SIG-M5 treated with dmso at 0.1 percent for 504 hours (cell line): Measurements from ENCODE around the gene AZU1.

Experiments
- DNase-seq: peaks from one replicate; lab custom pipeline; 2025; ENCODE audit not compliant: unreplicated experiment; lab: John Stamatoyannopoulos, UW

AZU1 gene

DNA sequence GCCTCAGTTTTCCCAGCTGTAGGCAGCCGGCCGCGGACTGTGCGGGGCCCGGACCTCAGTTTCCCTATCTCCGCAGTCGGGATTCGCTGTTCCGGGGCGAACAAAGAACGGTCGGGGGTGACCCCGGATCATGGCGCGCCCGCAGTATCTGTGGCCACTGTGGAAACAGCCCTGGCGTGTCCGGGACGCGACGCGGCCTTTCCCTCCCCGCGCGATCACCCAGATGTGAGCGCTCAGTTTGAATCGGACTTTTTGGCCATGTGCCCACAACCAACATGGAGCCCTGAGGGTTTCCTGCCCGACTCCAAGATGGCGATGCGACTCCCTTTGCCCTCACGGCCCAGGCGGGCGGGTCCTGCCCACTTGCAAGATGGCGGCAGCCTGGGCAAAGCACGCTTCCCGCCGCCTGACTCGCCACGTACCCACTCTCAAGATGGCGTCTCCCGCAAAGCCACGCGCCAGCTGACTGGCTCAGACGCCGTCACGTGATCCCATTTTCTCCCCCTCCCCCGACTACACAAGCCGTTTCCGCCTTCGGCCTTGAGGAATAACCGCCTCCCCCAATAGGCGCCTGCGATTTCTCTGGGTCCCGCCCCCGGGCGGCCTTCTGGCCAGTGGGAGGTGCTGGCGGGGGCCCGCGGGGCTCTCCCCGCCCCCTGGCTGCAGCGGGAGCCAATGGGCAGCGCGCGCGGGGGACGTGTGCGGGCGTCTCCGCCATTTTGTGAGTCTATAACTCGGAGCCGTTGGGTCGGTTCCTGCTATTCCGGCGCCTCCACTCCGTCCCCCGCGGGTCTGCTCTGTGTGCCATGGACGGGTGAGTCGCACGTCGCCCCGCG is 30.7 kb upstream of the AZU1 start, which contains the start of gene PTBP1:
TSS of gene PTBP1 (plus strand) at position 761 of the 836 bp plus-strand sequence. CDS start at position 807, 46 bp downstream.
- DNase-seq = peak; percentile 99

DNA sequence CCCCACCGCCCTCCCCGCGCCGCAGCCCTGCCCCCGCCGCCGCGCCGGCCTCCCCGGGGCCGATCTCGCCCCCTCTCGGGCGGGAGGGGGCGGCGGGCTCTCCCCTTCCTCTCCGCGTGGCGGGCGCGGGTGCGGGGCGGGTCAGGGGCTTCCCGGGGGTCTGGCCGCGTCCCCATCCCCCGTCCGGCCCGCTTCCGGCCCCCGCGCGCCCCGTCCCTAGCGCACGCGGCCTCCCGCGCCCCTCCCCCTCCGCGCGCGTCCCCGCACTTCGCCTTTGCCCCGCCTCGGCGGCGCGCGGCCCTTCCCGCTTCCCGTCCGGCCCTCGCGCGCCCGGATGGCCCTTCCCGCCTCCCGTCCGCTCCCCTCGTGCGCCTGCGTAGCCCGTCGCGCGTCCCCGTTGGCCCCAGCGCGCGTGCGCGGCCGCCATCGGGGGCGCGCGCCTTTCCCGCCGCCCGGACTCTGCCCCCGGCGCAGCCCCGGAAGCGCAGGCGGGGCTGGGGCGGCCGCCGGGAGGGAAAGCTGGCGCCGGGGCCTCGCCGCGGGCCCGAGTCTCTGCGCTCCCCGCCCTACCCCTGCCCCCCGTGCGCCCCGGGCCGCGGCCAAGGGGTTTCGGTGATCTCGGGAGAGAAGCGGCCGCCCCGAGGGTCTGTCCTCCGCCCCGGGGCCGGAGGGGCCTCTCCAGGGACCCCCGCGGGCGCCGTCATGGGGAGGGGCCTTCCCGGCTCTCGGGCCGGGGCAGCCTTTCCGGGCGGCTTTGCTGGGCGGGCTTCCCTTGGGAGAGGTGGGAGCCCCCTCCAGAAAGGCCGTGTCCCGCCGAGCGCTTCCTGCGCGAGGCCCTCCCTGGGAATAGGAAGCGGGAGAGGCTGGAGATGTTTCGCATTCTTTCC is 29.9 kb upstream of the AZU1 start:
- peak; percentile 73 for DNase-seq

DNA sequence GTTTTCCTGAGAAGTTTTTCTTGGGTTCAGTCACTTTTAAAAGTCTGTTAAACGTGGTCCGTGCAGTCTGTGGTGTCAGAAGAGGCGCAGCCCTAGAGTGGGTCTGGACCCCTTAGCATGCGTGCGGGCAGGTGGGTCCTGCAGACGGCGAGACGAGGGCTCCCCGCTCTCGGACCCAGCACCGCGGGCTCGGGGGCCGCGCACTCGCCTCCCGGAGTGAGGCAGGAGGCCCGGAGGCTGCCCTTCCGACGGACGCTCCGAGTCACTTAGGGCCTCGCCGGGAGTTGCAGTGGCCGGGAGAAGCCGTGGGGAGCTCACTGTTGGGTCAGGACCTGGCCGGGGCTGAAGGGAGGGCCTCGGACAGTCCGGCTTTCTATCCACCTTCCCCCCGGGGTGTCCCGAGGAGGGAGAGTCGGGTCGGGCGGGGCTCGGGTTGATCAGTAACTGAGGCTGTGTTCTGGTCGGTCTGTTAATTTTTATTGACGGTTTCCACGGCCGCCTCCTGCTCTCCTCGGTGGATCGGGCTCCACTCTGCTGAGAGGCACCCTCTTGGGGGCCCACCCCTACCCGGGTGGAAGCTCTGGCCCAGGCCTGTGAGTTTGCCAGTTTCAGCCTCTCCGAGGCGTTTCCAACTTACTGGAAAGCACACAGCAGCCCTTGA is 29.1 kb upstream of the AZU1 start:
- no peak for DNase-seq

DNA sequence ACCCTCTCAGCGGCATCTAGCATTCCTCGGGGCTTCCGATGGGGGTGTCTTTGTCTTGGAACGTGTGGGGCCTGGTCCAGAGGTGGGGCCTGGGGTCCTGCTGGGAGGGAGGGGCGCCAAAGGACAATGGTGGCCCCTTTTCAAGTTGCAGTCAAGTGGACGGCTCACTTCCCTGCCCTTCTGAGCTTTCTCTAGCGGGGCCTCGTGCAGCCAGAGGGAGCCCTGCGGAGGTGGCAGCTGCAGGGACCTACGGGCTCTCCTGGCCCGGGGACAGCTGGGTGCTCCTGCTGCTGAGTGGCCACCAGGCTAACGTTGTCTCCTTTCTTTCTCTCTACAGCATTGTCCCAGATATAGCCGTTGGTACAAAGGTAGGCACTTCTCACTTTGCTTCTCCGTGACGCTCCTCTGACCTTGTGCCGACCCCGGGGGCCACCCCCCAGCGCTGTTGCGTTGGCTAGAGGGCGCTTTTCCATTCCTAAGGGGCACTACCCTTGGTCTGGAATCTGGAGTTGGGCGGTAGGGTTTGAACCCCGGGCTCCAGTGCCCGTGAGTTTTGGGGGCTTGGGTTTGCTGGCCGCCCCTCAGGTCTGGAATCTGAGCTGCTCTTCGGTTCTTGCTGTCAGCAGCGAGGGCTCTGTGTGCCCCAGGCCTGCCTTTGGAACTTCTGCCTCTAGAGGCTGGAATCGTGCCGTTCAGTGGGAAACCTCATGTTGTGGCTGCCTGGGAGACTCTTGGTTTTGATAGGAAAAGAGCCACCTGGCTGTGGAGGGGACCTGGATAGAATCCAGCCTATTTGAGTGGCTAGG is 28.4 kb upstream of the AZU1 start:
- DNase-seq = peak; percentile 41

DNA sequence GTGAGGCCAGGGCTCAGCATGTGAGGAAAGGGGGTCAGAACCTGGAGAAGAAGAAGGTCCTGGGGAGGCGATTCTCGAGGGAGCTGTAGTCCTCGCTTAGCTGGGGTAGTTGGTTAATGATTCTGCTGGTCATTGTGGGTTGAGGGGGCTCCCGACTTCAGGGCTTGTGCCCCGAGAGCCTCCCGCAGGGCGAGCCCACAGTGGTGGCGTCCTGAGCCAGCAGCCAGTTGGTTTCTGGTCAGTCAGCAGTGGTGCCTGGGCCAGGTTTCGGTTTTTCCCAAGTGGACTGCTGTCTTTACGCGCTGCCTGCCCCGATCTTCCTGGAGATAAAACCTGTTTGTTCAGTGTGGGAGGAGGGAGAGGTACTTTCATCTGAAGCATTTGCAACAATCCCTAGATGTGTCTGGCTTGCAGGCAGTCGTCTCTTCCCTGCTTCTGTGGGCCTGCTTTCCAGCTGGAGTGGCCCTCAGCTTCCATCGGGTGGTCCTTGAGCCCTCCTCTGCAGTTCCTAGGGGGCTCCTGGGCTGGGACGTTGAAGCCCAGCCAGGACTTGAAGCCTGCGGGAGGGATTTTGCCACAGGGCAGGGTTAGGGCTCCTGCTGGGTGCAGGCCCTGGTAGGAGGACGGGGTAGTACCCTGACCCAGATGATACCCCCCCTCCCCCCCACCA is 27.1 kb upstream of the AZU1 start:
- DNase-seq = no peak

DNA sequence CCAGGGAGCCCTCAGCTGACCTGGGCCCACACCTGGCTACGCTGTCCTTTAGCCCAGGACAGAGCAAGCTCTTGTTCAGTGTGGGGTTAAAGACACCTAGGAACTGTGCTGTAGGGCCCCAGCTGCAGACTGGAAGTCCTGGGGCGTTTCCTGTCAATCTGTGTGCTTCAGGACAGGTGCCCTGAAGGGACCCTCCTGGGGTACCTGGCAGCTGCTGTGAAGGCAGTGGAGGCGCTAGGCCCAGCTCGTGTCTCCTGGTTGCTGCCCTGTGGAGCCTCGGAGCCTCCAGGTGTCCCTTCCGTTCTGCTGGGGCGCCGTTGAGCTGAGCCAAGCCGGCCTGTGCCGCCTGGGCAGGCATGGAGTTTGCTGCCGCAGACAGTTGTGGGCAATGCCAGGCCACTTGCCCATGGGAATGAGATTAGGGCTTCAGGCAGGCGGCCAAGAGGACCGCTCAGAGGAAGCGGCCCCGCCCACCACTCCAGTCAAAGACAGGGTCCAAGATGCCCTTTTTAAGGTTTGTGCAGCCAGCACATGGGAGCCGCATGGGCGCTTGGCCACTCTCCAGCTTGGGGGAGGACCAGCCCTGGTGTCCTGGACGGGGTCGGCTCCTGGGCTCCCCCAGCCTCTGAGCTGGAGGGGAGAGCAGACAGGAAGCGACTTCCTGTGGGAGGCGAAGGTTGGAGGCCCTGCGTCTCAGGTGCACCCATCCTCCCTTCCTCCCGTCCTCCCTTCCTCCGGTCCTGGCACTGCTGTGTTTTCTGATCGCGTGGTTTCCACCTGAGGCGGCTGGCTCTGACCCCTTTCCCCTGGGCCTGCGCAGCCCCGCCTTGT is 26.4 kb upstream of the AZU1 start:
- DNase-seq = no peak

DNA sequence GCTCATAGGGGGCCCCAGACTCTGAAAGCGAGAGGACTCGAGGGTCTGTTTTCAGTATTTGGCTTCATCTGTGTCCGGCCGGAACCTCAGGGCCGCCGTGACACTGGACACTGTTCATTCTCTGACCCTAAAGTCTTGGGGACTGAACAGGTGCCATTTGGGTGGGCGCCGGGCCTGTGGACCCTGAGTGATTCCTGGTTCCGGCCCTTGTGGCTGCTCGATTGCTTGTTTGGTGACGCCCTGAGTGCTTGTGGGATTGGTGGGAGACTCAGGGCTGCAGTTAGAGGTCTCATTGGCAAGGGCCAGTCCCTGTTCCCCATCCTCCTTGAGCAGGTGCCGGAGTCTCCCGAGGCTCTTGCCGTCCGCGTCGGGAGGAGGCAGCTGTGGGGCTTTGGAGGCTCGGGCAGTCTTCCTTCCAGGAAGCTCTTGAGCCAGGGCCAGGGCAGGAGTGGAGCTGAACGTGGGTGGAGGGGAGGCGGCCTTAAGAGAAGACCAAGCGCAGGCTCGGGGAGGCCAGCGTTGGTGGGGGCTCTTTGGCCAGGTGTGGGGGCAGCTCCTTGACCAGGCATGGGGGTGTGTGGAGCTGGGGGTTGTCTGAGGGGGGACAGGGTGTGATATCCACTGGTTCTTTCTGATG is 25.7 kb upstream of the AZU1 start:
- no peak for DNase-seq

DNA sequence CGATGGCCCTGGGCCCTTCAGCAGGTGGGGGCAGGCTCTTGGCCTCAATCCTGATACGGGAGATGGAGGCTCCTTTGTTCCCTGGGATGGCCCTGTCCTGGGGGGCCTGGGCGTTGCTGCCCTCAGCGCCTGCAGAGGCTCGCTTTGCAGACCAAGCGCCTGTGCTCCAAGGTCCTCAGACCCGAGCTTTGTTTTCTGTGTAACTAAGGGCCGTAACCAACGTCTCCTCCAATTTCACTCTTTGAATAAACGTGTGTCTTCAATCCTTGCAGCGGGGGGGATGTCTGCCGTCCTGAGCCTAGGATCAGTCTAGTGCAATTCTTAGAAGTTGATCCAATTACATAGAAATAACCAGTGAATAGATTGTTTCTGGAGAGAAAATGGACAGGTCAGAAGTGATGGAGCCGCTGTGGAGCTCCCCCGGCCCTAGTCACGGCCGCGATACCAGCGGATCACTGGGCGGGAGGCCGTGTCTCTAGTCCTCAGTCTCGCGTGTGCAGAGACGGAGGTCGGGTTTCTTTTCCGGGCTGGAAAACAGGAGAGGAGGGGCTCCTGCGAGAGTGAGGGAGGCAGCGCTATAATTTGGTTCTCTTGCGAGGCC is 25.0 kb upstream of the AZU1 start:
- no peak for DNase-seq

DNA sequence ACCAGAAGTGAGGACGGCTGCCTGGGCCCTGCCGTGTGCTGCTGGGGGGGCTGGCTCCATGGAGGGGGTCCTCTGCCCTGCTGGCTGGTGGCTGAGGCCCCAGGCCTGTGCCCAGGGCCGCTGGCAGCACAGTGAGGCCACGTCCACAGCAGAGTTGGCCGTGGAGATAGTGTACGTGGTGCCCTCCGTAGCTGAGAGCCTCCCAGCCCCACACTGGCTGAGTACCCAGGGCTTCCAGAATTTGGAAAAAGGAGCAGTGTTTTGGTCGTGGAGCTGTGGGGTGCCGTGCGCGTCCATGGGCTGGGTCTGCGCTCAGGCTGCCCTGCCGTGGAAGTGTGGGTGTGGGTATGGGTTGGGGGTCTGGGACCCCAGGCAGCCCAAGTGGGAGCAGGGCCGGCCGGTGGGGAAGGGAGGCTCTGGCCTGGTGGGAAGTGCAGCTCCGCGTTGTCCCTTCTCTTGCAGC is 24.5 kb upstream of the AZU1 start:
- DNase-seq = no peak

DNA sequence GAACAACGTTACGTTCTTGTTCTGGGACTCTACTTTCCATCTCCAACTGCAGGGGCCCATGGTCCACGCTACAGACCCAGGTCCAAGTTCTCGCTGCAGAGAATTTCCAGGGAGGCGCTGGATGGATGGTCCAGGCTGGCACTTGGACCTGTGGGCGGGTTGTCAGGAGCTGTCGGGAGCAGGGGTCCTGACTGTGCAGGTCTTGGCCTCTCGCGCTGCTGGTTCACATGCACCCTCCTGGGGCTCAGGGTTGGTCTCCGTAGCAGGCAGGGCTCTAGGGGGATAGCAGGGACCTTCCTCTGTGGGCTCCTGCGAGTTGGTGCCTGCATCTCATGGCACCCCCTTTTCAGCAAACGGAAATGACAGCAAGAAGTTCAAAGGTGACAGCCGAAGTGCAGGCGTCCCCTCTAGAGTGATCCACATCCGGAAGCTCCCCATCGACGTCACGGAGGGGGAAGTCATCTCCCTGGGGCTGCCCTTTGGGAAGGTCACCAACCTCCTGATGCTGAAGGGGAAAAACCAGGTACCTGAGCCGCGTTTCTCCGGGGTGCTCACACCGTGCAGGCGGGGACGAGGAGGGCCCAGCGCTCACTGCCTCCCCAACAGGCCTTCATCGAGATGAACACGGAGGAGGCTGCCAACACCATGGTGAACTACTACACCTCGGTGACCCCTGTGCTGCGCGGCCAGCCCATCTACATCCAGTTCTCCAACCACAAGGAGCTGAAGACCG is 23.8 kb upstream of the AZU1 start:
- no peak for DNase-seq

DNA sequence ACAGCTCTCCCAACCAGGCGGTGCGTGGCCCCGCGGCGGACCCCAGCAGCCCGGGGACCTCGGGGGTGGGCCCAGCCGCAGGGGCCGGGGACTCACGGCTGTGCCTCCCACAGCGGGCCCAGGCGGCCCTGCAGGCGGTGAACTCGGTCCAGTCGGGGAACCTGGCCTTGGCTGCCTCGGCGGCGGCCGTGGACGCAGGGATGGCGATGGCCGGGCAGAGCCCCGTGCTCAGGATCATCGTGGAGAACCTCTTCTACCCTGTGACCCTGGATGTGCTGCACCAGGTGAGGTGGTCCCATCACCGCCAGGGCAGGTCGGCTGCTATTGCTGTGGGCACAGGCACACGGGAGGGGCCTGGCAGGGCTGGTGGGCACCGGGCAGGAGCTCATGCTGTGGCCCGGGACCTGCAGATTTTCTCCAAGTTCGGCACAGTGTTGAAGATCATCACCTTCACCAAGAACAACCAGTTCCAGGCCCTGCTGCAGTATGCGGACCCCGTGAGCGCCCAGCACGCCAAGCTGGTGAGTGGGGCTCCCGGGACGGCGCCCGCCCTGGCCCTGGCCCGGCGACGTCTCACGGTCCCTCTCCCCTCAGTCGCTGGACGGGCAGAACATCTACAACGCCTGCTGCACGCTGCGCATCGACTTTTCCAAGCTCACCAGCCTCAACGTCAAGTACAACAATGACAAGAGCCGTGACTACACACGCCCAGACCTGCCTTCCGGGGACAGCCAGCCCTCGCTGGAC is 23.0 kb upstream of the AZU1 start:
- DNase-seq = no peak

DNA sequence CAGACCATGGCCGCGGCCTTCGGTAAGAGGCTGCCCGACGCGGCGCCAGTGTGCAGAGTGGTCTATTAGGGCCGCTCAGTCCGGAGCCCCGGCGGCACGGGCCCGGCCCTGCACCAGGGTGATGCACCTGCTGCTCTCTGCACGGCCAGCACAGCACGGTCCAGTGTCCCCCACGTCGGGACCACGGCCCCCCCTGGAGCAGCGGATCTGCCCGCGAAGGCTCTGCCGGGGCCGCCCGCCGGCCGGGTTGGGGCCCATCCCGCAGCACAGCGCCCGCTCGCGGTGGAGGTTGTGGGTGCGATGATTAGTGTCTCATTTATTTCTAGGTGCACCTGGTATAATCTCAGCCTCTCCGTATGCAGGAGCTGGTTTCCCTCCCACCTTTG is 22.5 kb upstream of the AZU1 start:
- DNase-seq = no peak

DNA sequence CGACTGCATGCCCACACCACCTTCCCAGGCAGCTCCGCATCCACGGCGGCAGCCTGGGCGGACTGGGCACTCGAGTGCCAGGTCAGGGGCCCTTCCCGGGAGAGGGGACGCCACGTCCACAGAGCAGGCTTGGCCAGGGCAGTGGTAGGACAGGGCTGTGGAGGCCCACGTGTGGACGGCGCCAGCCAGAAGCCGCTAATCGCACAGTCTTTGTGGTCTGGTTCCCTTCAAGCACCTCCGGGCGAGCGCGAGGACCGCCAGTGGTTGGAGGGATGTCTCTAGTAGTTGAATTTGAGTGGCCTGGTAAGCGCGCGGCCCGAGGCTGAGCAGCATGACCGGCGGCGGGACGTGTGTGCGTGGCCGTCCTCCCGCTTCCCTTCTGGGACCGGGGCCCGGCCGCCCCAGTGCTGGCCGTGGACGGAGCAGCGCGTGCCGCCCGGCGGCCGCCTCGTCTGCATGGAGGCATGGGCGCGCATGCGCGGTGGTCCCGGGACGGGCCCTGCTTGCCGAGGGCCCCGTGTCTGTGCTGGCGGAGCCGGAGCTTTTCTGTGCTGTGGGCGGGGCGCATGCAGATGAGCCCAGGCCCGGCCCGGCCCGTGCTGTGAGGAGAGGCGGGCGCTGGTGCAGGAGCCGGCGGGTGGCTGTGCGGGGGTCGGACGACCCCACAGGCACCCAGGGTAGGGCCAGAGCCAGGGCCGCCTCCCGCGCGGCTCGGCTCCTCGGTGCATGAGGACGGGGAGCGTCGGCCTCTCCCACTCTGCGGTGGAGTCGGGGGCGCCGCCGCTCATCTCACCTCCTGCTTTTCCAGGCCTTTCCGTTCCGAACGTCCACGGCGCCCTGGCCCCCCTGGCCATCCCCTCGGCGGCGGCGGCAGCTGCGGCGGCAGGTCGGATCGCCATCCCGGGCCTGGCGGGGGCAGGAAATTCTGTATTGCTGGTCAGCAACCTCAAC is 21.8 kb upstream of the AZU1 start:
- DNase-seq = no peak

DNA sequence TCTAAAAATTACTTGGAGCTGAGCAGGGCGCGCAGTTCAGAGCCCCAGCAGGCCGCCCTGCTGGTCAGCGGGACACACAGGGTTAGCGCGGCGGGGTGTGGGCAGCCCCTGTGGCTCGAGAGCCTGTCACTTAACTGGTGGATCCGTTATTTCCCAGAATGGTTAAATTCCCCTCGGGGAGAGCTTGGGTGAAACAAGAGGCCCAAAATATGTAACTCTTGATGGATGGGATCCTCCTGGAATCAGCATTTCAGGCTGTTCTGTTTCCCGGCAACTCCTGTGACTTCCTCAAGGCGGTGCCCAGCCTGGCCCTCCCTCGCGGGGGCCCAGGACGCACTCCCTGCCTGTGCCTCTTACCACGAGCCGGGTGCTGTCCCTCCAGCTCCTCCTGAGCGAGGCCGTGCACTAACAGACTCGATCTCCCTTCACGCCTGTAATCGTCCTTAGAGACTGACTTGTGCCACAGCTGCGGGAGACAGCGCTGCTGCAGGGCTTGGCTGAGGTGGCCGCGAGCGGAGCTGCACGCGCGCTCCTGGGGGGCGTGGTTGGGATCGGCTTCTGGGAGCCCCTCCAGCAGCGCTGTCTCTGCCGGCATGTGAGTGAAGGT is 20.7 kb upstream of the AZU1 start:
- DNase-seq = no peak

DNA sequence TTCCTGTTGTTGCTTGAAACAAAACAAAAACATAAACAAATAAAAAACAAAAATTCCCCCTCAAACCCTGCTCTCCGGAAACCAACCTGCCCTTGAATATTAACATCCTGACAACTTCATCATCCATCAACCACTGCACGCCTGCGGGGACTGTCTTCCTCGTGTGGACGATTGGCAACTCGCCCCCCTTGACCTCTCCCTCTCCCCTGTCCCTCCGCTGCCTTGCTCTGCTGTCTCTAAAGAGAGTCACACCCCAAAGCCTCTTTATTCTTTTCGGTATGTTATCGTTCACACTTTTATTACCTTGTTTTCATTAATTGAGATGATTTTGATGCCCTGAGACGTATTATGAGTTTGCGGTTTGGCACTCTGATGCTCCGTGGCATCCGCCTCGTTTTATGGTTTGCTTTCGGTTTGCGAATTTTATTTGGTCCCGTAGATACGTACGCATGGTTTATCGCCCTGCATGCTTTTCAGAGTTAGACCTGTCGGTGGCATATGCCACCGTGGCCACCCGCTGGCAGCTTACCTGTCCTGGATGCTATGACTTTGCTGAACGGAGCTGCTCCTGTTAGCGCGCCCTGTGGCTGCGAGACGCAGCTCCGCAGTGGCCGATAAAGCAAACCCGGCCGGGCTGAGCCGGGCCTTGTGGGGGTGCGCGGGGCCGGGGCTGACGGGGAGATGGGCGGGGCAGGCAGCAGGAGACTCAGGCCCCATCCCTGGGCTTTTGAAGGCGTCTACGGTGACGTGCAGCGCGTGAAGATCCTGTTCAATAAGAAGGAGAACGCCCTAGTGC is 19.8 kb upstream of the AZU1 start:
- DNase-seq = no peak
